ENCODE results near the gene DOLPP1.

DNA sequence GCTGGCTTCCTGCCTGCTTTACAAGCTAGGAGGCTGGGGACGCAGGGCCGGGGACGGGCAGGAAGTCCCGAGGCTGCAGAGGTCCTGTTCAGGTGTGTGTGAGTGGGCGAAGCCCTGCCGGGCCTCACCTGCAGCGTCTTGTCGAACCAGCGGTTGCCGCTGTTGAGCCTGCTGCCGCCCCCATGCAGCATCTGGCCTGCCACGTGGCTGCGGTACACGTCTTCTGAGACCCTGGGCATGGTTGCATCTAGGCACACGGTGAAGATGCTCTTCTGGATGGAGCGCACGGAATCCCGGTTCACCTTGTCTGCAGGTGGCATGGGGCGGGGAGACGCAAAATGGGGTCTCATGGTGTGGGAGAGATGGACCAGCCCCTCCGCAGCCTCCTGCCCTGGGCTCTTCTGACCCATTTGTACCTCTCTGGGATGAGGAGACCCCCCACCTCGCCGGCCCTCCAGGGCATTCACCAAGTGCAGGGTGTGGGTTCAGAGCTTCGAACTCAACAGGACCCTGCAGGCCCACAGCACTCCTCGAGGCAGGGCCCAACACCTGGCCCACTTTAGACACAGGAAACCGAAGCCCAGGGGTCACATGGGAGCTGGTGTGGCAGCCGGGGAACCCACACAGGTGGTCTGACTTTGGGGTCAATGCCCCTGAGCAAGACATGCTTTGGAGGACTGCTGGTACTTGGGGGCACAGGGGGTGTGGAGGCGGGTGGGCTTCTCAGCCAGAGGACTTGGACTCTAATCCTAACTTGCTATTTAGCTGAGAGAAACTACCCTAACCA lies 19.7 kb downstream of the DOLPP1 start:
- no peak for TF ChIP-seq CTCF (IDR thresholded peaks at IDR 0.05; ENCODE audit: low read depth, low read length)
- no peak for TF ChIP-seq EZH2phosphoT487 (IDR thresholded peaks at IDR 0.05; ENCODE audit: low read depth)

All from OCI-LY3 (cell line).